Measurements from ENCODE around the gene FCRLB.

FCRLB gene

GRCh38 chr1:161702250-161702649 lies 19.1 kb upstream of the FCRLB start:
- no peak for TF ChIP-seq CTCF (IDR thresholded peaks at IDR 0.05)

GRCh38 chr1:161705537-161705936 lies 15.8 kb upstream of the FCRLB start:
- no peak for TF ChIP-seq CTCF (IDR thresholded peaks at IDR 0.05)

GRCh38 chr1:161706113-161706481 lies 15.2 kb upstream of the FCRLB start:
- no peak for TF ChIP-seq CTCF (IDR thresholded peaks at IDR 0.05)

DNA sequence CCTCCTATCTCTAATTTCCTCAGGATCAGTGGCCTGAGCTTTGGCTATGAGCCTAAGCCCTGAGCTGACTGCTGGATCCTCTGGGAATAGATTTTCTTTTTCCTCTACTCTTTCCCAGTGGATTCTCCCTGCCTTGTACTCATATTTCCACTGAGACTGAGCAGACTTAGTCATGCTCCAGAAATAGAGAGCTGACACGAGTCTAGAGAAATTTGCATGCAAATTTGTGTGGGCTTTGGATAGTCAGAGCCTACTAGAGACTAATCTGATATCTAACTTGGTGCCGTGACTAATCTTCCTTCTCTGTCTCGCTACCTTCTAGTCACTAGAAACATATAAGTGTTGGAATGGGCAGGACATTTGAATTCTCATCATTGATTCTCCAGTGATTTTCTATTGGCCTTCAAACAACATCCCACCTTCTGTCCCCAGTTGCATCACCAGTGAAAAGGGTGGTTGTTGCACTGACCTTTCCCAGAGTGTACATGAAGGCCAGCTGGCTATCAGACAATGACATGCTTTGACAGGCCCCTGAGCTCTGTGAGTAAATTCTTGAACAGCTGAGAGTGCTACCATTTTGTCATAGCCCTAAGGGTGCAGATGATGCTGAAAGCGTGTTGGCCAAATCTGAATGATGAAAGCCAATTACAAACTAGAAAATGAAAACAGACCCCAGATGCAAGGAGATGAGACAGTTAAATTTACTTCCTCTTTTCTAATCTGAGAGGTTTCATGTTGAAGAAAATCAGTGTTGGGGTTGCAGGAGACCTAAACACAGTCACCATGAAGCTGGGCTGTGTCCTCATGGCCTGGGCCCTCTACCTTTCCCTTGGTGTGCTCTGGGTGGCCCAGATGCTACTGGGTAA lies 14.6 kb upstream of the FCRLB start, which contains the start of gene FCRLA:
Gene FCRLA, plus strand, starts transcription at position 748 of the 866 bp plus-strand sequence. Its CDS starts 36 bp downstream, at position 784.
- TF ChIP-seq CTCF (IDR thresholded peaks at IDR 0.05), result no peak

DNA sequence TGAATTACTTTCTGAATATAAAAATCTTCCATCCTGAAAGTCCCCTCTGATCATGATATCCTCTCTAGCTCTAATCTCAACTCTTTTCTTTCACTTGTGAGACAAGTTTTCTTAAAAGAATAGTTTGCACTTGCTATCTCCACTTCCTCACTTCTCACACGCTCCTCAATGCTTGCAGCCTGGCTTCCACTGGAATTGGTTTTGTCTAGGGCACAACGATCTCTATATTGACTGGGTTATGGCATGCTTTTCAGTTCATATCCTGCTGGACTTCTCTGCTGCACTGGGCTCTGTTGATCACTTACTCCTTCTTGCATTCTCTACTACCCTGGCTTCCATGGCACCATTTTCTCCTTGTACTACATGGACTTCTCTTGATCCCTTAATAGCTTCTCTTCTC lies 13.8 kb upstream of the FCRLB start:
- TF ChIP-seq CTCF (IDR thresholded peaks at IDR 0.05), result no peak

- no peak for TF ChIP-seq CTCF (IDR thresholded peaks at IDR 0.05)
Observed at GRCh38 chr1:161709373-161709772, 12.0 kb upstream of the FCRLB start.

GRCh38 chr1:161710560-161710959 lies 10.8 kb upstream of the FCRLB start:
- TF ChIP-seq CTCF (IDR thresholded peaks at IDR 0.05), result no peak

Data from LNCAP (cell line).